A549 (cell line): ENCODE results near the gene BNC2.

ENCODE experiments used
- BCL3 ChIP-seq: fragments of >200 bp; sonication (Bioruptor Twin); formaldehyde crosslinking; IDR thresholded peaks from 3 replicates; pipeline ENCODE4 v1.6.1; 2016
- CTCF ChIP-seq: fragments of >200 bp; sonication (Bioruptor Twin); formaldehyde crosslinking; IDR thresholded peaks from 3 replicates; pipeline ENCODE4 v1.5.1; 2016
- FOSL2 ChIP-seq, 2 experiments: fragments of 450-650 bp in 1 of 2; fragments of >200 bp in 1 of 2; sonication (Bioruptor Twin) in 1 of 2; formaldehyde crosslinking; IDR thresholded peaks; 2 replicates each; pipeline versions ENCODE4 v1.5.0 to v1.6.1; 2016 to 2020; ENCODE audit warnings: mild to moderate bottlenecking in 1 of 2, moderate library complexity in 1 of 2
- HDAC2 ChIP-seq: fragments of 200-600 bp; sonication (generic); IDR thresholded peaks from 2 replicates; pipeline ENCODE4 v1.6.1; 2016
- KDM1A ChIP-seq: fragments of 200-600 bp; sonication (generic); IDR thresholded peaks from 2 replicates; pipeline ENCODE4 v1.6.1; 2016; ENCODE audit warnings: low read depth, mild to moderate bottlenecking
- MYC ChIP-seq: IDR thresholded peaks from 2 replicates; pipeline ENCODE4 v1.6.1; 2012; ENCODE audit warnings: mild to moderate bottlenecking, inconsistent platforms, low read length, improper control_type of control experiment, borderline replicate concordance
- NR3C1 ChIP-seq: fragments of >200 bp; sonication (Bioruptor Twin); formaldehyde crosslinking; IDR thresholded peaks from 3 replicates; pipeline ENCODE4 v1.6.1; 2017
- RARB ChIP-seq: fragments of 250-450 bp; sonication (Bioruptor Pico); IDR thresholded peaks from 2 replicates; pipeline ENCODE4 v1.8.0; 2021; ENCODE audit warnings: mild to moderate bottlenecking, moderate library complexity
- REST ChIP-seq: fragments of 200-600 bp; sonication (generic); IDR thresholded peaks from 2 replicates; pipeline ENCODE4 v1.6.1; 2016; ENCODE audit warnings: antibody characterized with exemption, mild to moderate bottlenecking, moderate library complexity
- SMC3 ChIP-seq: fragments of >200 bp; sonication (Bioruptor Twin); formaldehyde crosslinking; IDR thresholded peaks from 3 replicates; pipeline ENCODE4 v1.6.1; 2018; ENCODE audit warnings: inconsistent platforms
- SREBF2 ChIP-seq: fragments of 450-650 bp; IDR thresholded peaks from 2 replicates; pipeline ENCODE4 v1.6.1; 2014; ENCODE audit warnings: mild to moderate bottlenecking, moderate library complexity
- USF2 ChIP-seq: fragments of 450-650 bp; IDR thresholded peaks from 2 replicates; pipeline ENCODE4 v1.6.1; 2014; ENCODE audit warnings: antibody characterized with exemption

- TF ChIP-seq CTCF (no peak), MYC (no peak), NR3C1 (no peak), KDM1A (no peak), REST (no peak), USF2 (no peak), SMC3 (no peak), BCL3 (no peak), HDAC2 (no peak), FOSL2 (IDR thresholded peaks at IDR 0.05) (no peak), FOSL2 (CRISPR knock-in tag; IDR thresholded peaks at IDR 0.05) (no peak), SREBF2 (no peak), RARB (CRISPR knock-in tag) (no peak)
Measured at GRCh38 chr9:16469184-16469583, 401.3 kb downstream of the BNC2 start.
